H1 (cell line): ENCODE data around the gene ANXA5. TPM values are rescaled to one million over a fixed set of nuclear protein-coding genes. Genes with fewer than 3 reads are reported as not detected.

Experiments
- CHD2 ChIP-seq: IDR thresholded peaks from 2 replicates; pipeline ENCODE4 v1.6.1; 2012; ENCODE audit warnings: low read length, improper control_type of control experiment
- KDM5A ChIP-seq: fragments of 200-600 bp; IDR thresholded peaks from 2 replicates; pipeline ENCODE4 v1.7.1; 2012; ENCODE audit warnings: mild to moderate bottlenecking, low read length, inconsistent platforms, mixed read lengths
- RFX5 ChIP-seq: IDR thresholded peaks from 2 replicates; pipeline ENCODE4 v1.6.1; 2011; ENCODE audit warnings: low read depth, low read length, improper control_type of control experiment, borderline replicate concordance
- TBP ChIP-seq: IDR thresholded peaks from 2 replicates; pipeline ENCODE4 v1.6.1; 2011; ENCODE audit warnings: low read depth, low read length, improper control_type of control experiment
- YY1 ChIP-seq: IDR thresholded peaks from 2 replicates; pipeline ENCODE4 v1.6.1; 2011; ENCODE audit warnings: low read depth, mild to moderate bottlenecking, low read length
- polyA plus RNA-seq, 7 experiments: library from polyadenylated mRNA; depleted of rRNA in 3 of 7; stranded (reverse) in 5 of 7; unstranded in 2 of 7; fragments of >200 nt in 5 of 7; fragments of 200-250 nt in 2 of 7; gene quantifications; 1 replicate in 5 of 7; 2 replicates in 1 of 7; 4 replicates in 1 of 7; pipeline versions ENCODE4 v1.2.1 to v1.2.3, GENCODE V29; 2011 to 2013; ENCODE audit warnings: missing spikeins in 2 of 7, mixed read lengths in 2 of 7
- total RNA-seq: library from RNA; stranded (reverse); fragmentation: NEBNext Ultra II Directional; extraction: Animal tissue kit (Norgen Biotek cat#: 25700); gene quantifications from 2 replicates; pipeline ENCODE4 v1.2.1, GENCODE V29; 2021

ANXA5 gene
- total and polyA plus RNA-seq, 2 of the 8 experiments (the other 6 are each of a cell fraction or from before 2014, with no cell fraction given), result 213 to 221 TPM

DNA sequence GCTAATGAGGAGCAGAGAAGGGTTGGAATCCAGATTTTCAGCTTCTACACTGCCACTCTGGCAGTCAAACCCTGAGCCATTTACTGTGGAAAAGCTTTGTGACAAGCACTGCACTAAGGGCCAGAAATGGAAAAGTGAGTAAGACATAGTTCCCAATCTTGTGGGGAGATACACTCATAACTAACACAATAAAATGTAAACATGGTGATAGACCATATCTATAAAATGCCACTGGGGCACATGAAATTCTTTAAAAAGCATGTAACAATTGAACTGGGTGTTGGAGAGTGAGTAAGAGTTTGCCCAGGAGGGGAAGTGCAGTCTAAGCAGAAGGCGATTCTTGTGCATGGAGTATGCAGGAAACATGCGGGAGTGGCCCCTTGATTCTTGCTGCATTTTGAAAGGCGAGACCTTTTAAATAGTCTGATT is 32.0 kb upstream of the ANXA5 start (continued):
- TF ChIP-seq CHD2 (no peak), TBP (no peak), KDM5A (no peak), YY1 (no peak), RFX5 (no peak)
